Measurements from ENCODE around the gene KISS1. TPM values are rescaled to one million over a fixed set of nuclear protein-coding genes. Genes with fewer than 3 reads are reported as not detected.

Gene KISS1
- total and polyA plus RNA-seq, 2 donors from 2014 or later = 0.50 to 25.2 TPM

DNA sequence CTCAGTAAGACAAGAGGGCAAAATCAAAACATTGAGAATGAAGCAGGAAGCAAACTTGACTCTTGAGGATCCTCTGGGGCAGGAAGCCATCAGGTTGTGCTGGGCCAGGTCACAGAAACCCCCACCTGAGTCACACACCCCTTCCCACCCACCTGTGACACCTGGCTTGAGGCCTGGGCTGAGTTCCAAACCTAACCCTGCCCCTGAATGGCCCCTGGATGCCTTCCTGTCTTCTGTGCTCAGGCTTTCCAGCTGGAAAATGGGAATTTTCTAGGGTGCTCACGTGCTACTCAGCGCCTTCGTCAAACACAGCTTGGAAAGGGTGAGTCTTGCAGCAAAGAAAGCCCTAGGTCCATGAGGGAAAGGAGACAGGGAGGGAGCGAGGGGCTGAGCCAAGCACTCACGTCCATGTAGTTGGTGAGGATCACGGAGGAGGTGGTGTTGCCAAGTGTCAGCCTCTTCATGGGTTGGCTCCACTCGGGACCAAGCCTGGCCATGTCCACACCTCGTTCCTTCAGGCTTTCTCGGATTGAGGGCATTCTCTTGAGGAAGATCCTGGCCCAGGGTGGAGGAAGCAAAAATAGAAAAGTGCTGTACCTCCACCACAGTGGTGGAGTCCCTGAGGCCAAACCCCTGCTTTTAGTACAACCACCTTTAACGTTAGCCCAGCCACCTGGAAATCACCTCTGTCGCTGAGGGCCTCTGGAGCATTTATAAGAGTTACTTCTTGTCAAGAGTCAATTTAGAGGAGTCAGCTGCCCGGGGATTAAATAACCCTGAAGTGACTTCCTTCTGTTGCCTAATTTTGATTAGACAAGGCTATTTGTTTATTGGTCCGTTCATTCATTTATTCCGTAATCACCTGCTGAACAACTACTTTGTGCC is 34.4 kb downstream of the KISS1 start:
- peak in 1 of 5 donors; percentile 63 for DNase-seq
- TF ChIP-seq, protein P1, sequence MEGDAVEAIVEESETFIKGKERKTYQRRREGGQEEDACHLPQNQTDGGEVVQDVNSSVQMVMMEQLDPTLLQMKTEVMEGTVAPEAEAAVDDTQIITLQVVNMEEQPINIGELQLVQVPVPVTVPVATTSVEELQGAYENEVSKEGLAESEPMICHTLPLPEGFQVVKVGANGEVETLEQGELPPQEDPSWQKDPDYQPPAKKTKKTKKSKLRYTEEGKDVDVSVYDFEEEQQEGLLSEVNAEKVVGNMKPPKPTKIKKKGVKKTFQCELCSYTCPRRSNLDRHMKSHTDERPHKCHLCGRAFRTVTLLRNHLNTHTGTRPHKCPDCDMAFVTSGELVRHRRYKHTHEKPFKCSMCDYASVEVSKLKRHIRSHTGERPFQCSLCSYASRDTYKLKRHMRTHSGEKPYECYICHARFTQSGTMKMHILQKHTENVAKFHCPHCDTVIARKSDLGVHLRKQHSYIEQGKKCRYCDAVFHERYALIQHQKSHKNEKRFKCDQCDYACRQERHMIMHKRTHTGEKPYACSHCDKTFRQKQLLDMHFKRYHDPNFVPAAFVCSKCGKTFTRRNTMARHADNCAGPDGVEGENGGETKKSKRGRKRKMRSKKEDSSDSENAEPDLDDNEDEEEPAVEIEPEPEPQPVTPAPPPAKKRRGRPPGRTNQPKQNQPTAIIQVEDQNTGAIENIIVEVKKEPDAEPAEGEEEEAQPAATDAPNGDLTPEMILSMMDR (IDR thresholded peaks at IDR 0.05; ENCODE audit: borderline replicate concordance, extremely low read depth, insufficient read depth) = no peak
- Histone ChIP-seq H3K27me3 (ENCODE audit: control insufficient read depth, insufficient read depth, low read length) (no peaks in the 10 kb centered on the region), H3K36me3 (ENCODE audit: control insufficient read depth in 2 of 3, insufficient read depth in 3 of 3, low read length in 3 of 3) (no peaks in the 10 kb centered on the region), H3K4me1 (ENCODE audit: control insufficient read depth in 2 of 3, insufficient read depth in 2 of 3, low read depth in 1 of 3, low read length in 3 of 3) (no peaks in the 10 kb centered on the region), H3K9ac (ENCODE audit: low read length in 3 of 3) (no peak overlapping the region), H3K4me3 (ENCODE audit: low read length in 3 of 3) (no peak overlapping the region), H3K27ac (ENCODE audit: low read depth in 2 of 2, low read length in 2 of 2) (no peak overlapping the region), H3K9me3 (ENCODE audit: control insufficient read depth in 2 of 3, insufficient read depth in 1 of 3, low read length in 3 of 3) (no peaks in the 10 kb centered on the region)
- FAIRE-seq = no peak
- intact Hi-C loops (cut with DNase I) = loop anchor here (10.0 kb wide), 1 partner anchor 203 kb away; no protein-coding TSS in a partner anchor

DNA sequence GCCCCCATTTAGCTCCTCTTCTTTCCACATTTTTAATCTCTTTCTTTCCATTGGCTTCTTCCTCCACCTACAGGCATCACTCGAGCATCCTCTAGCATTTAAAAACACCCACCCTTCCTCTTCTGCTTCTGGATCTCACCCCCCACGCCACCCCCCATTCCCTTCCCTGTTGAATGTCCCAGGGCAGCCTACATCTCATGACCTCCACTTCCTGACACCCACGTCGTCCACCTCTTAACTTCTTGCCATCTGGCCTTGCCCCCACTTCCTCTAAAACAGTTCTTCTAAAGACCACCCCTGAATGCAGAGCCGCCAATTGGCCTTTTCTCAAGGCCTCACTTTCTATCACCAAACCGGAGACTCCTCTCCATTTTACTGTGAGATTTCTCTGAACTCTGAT is 38.3 kb downstream of the KISS1 start:
- Histone ChIP-seq H3K27ac (ENCODE audit: low read depth in 2 of 2, low read length in 2 of 2) (no peak overlapping the region), H3K9me3 (ENCODE audit: control insufficient read depth in 2 of 3, insufficient read depth in 1 of 3, low read length in 3 of 3) (no peaks in the 10 kb centered on the region), H3K4me1 (ENCODE audit: control insufficient read depth in 2 of 3, insufficient read depth in 2 of 3, low read depth in 1 of 3, low read length in 3 of 3) (no peaks in the 10 kb centered on the region), H3K9ac (ENCODE audit: low read length in 3 of 3) (no peak overlapping the region), H3K4me3 (ENCODE audit: low read length in 3 of 3) (no peak overlapping the region), H3K27me3 (ENCODE audit: control insufficient read depth, insufficient read depth, low read length) (no peaks in the 10 kb centered on the region), H3K36me3 (ENCODE audit: control insufficient read depth in 2 of 3, insufficient read depth in 3 of 3, low read length in 3 of 3) (no peaks in the 10 kb centered on the region)
- FAIRE-seq (no peak), DNase-seq (no peak)
- TF ChIP-seq, protein P1 (IDR thresholded peaks at IDR 0.05; ENCODE audit: borderline replicate concordance, extremely low read depth, insufficient read depth) = no peak
- intact Hi-C loops (cut with DNase I) = no loop called here

DNA sequence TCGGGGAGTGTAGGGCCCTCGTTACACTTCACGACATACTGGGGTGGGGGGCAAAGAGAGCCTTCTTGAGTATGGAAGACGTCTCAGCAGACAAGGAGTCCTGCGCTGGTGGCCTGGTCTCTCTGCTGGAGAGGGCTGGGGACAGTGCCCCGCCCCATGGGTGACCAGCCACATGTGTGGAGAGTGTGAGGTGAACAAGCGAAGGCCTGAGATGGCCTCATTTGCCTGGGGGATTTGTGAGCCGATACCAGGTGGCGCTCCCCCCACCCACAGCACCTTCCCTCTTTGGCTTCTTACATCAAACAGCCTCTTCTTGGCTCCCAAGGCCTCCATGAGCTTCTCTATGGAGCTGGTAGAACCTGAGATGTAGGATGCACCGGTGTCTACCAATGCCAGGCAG is 40.4 kb downstream of the KISS1 start:
- FAIRE-seq (no peak), DNase-seq (peak in 1 of 5 donors; percentile 43)
- no peak overlapping the region for H3K9ac ChIP-seq (ENCODE audit: low read length in 3 of 3)
- peaks cover 0 to 5% (median 0%) of the 10 kb centered on the region in 3 donors for H3K4me1 ChIP-seq (ENCODE audit: control insufficient read depth in 2 of 3, insufficient read depth in 2 of 3, low read depth in 1 of 3, low read length in 3 of 3)
- H3K27me3 ChIP-seq (ENCODE audit: control insufficient read depth, insufficient read depth, low read length) = no peaks in the 10 kb centered on the region
- no peak overlapping the region for H3K4me3 ChIP-seq (ENCODE audit: low read length in 3 of 3)
- H3K36me3 ChIP-seq (ENCODE audit: control insufficient read depth in 2 of 3, insufficient read depth in 3 of 3, low read length in 3 of 3) = no peaks in the 10 kb centered on the region
- intact Hi-C loops (cut with DNase I) = no loop called here
- no peak overlapping the region for H3K27ac ChIP-seq (ENCODE audit: low read depth in 2 of 2, low read length in 2 of 2)
- H3K9me3 ChIP-seq (ENCODE audit: control insufficient read depth in 2 of 3, insufficient read depth in 1 of 3, low read length in 3 of 3) = no peaks in the 10 kb centered on the region
- TF ChIP-seq, protein P1 (IDR thresholded peaks at IDR 0.05; ENCODE audit: borderline replicate concordance, extremely low read depth, insufficient read depth) = no peak
